ENCODE results near the gene LPAR1. TPM values are rescaled to one million over a fixed set of nuclear protein-coding genes. Genes with fewer than 3 reads are reported as not detected.

Gene LPAR1
- total RNA-seq, 2 donors from 2014 or later, result 5.0 to 5.9 TPM

DNA sequence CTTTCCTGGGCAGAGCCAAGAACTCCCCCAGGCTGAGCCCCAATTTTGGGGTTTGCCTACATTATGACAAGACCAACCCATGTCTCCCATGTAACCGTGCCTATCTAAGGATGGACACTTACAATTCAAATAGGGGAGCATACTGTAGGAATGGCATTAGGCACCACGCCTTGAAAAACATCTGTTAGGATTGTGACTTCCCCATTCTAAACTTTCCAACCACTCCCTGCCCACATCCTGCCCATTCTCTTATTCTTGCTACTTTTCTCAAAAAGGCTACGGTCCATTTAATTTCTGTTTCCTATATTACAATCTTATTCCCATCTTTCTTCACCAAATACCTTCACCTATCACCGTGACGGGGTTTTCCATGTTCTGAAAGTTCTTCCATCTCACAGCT is 99.2 kb downstream of the LPAR1 start:
- H3K9me3 ChIP-seq (ENCODE audit: control insufficient read depth, low read length), result no peaks in the 10 kb centered on the region
- H3K27me3 ChIP-seq (ENCODE audit: control insufficient read depth, insufficient read depth, low read length, poor library complexity, severe bottlenecking), result no peaks in the 10 kb centered on the region
- H3K27me3 Mint-ChIP-seq (ENCODE audit: insufficient read depth), result no peaks in the 10 kb centered on the region
- H3K27ac Mint-ChIP-seq, result no peak overlapping the region
- peaks cover 10% of the 10 kb centered on the region for H3K36me3 Mint-ChIP-seq (ENCODE audit: low read depth)
- DNase-seq, result no peak
- H3K4me1 Mint-ChIP-seq, result no peaks in the 10 kb centered on the region
- no peak overlapping the region for H3K9ac ChIP-seq (ENCODE audit: extremely low read depth, low read length, poor library complexity, severe bottlenecking)
- TF ChIP-seq, protein P1, sequence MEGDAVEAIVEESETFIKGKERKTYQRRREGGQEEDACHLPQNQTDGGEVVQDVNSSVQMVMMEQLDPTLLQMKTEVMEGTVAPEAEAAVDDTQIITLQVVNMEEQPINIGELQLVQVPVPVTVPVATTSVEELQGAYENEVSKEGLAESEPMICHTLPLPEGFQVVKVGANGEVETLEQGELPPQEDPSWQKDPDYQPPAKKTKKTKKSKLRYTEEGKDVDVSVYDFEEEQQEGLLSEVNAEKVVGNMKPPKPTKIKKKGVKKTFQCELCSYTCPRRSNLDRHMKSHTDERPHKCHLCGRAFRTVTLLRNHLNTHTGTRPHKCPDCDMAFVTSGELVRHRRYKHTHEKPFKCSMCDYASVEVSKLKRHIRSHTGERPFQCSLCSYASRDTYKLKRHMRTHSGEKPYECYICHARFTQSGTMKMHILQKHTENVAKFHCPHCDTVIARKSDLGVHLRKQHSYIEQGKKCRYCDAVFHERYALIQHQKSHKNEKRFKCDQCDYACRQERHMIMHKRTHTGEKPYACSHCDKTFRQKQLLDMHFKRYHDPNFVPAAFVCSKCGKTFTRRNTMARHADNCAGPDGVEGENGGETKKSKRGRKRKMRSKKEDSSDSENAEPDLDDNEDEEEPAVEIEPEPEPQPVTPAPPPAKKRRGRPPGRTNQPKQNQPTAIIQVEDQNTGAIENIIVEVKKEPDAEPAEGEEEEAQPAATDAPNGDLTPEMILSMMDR (conservative IDR thresholded peaks at IDR 0.05), result no peak
- no peaks in the 10 kb centered on the region for H3K4me1 ChIP-seq (ENCODE audit: control insufficient read depth, insufficient read depth, low read length)
- H3K4me3 Mint-ChIP-seq, result no peak overlapping the region
- 91% methylated on average over 5 of the region's 5 CpGs for WGBS, 2 experiments (ENCODE audit: insufficient coverage in 1 of 2, insufficient read length in 1 of 2)
- no peaks in the 10 kb centered on the region for H3K9me3 Mint-ChIP-seq
- H3K36me3 ChIP-seq (ENCODE audit: control insufficient read depth, insufficient read depth, low read length), result peaks cover 3% of the 10 kb centered on the region
- H3K27ac ChIP-seq (ENCODE audit: low read depth, low read length), result no peak overlapping the region
- H3K4me3 ChIP-seq (ENCODE audit: low read length), result no peak overlapping the region

DNA sequence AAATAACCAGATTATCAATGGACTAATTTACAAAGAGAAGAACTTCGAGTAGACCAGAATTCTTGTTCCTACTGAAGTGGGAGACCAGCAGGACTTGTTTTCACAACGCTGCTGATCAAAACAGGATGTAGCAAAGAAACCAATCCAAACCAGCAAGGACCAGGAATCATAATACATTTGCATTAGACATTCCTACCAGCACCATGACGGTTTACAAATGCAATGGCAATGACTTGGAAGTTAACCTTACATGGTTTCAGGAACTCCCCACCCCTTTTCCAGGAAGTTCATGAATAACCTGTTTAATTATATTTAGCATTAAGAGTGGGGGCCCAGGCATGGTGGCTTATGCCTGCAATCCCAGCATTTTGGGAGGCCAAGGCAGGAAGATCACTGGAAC is 100.0 kb downstream of the LPAR1 start:
- Mint-ChIP-seq H3K4me1 (no peaks in the 10 kb centered on the region), H3K9me3 (no peaks in the 10 kb centered on the region), H3K27me3 (ENCODE audit: insufficient read depth) (no peaks in the 10 kb centered on the region), H3K36me3 (ENCODE audit: low read depth) (peaks cover 10% of the 10 kb centered on the region), H3K27ac (no peak overlapping the region), H3K4me3 (no peak overlapping the region)
- DNase-seq, result no peak
- peaks cover 3% of the 10 kb centered on the region for H3K36me3 ChIP-seq (ENCODE audit: control insufficient read depth, insufficient read depth, low read length)
- TF ChIP-seq, protein P1 (conservative IDR thresholded peaks at IDR 0.05), result no peak
- WGBS, 2 experiments (ENCODE audit: insufficient coverage in 1 of 2, insufficient read length in 1 of 2), result 91 to 93% methylated on average over 3 of the region's 3 CpGs
- no peaks in the 10 kb centered on the region for H3K4me1 ChIP-seq (ENCODE audit: control insufficient read depth, insufficient read depth, low read length)
- H3K9me3 ChIP-seq (ENCODE audit: control insufficient read depth, low read length), result no peaks in the 10 kb centered on the region
- H3K9ac ChIP-seq (ENCODE audit: extremely low read depth, low read length, poor library complexity, severe bottlenecking), result no peak overlapping the region
- no peak overlapping the region for H3K4me3 ChIP-seq (ENCODE audit: low read length)
- H3K27ac ChIP-seq (ENCODE audit: low read depth, low read length), result no peak overlapping the region
- no peaks in the 10 kb centered on the region for H3K27me3 ChIP-seq (ENCODE audit: control insufficient read depth, insufficient read depth, low read length, poor library complexity, severe bottlenecking)

DNA sequence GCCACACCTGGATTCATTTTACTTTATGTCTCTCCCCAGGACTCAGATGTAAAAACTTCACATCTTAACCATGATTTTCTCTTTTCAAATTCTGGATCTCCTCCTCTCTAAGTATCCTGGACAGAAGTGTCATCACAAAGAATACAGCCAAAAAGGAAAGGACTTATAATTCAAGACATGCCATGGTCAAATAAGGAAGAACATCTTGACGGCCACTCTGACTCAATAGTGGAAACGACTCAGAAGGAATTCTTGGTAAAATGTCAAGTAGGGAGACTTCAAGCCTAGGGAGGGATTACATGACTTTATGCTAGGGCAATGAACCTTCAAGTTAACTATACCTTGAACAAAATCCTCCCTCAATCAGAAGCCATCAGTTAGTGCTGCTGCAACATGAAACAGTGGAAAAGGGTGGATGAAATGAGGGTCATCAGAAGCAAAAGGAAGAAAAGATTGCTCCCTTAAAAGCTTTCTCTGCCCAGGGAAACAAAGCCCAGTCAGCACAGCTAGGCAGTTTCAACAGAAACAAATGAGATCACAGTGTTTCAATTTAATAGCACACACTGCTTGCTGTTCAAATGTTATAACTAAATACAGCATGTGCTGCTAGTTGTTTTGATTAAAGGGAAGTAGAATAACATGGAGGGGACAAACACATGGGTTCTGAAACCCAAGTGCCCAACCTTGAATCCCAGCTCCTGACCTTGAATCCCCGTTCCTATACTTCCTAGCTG is 101.4 kb downstream of the LPAR1 start:
- no peaks in the 10 kb centered on the region for H3K9me3 Mint-ChIP-seq
- TF ChIP-seq, protein P1 (conservative IDR thresholded peaks at IDR 0.05), result no peak
- Histone ChIP-seq H3K36me3 (ENCODE audit: control insufficient read depth, insufficient read depth, low read length) (peaks cover 3% of the 10 kb centered on the region), H3K9ac (ENCODE audit: extremely low read depth, low read length, poor library complexity, severe bottlenecking) (no peak overlapping the region), H3K4me1 (ENCODE audit: control insufficient read depth, insufficient read depth, low read length) (no peaks in the 10 kb centered on the region), H3K9me3 (ENCODE audit: control insufficient read depth, low read length) (no peaks in the 10 kb centered on the region), H3K27me3 (ENCODE audit: control insufficient read depth, insufficient read depth, low read length, poor library complexity, severe bottlenecking) (no peaks in the 10 kb centered on the region), H3K4me3 (ENCODE audit: low read length) (no peak overlapping the region), H3K27ac (ENCODE audit: low read depth, low read length) (no peak overlapping the region)
- H3K4me3 Mint-ChIP-seq, result no peak overlapping the region
- no peaks in the 10 kb centered on the region for H3K4me1 Mint-ChIP-seq
- no peak for DNase-seq
- 94 to 95% methylated on average over 2 to 3 of the region's 3 CpGs for WGBS, 2 experiments (ENCODE audit: insufficient coverage in 1 of 2, insufficient read length in 1 of 2)
- H3K36me3 Mint-ChIP-seq (ENCODE audit: low read depth), result peaks cover 10% of the 10 kb centered on the region
- H3K27ac Mint-ChIP-seq, result no peak overlapping the region
- no peaks in the 10 kb centered on the region for H3K27me3 Mint-ChIP-seq (ENCODE audit: insufficient read depth)

Measured in endodermal cell (in vitro differentiated cells).